Liver (tissue), 9 donors: Measurements from ENCODE around the gene LAG3. TPM values are rescaled to one million over a fixed set of nuclear protein-coding genes. Genes with fewer than 3 reads are reported as not detected.

Source experiments
- DNase-seq: peaks from one replicate; pipeline ENCODE4 v3.0.0-alpha.2; 2017; ENCODE audit warnings: low spot score
- H3K27ac ChIP-seq, 2 donors: one replicate each; pipeline ENCODE4 v1.7.0; 2013; ENCODE audit warnings: inconsistent platforms in 2 of 2, low read length in 2 of 2, control low read depth in 1 of 2, low read depth in 1 of 2, mild to moderate bottlenecking in 1 of 2
- H3K27me3 ChIP-seq, 4 donors: one replicate each; pipeline versions ENCODE4 v1.6.1 to v1.7.0; 2013; ENCODE audit warnings: low read length in 3 of 4, inconsistent platforms in 1 of 4, mild to moderate bottlenecking in 1 of 4, moderate library complexity in 1 of 4; ENCODE audit not compliant: control insufficient read depth in 4 of 4, insufficient read depth in 4 of 4
- H3K36me3 ChIP-seq, 4 donors: one replicate each; pipeline versions ENCODE4 v1.6.1 to v1.7.0; 2013; ENCODE audit warnings: low read length in 3 of 4, mild to moderate bottlenecking in 3 of 4, low read depth in 1 of 4, moderate library complexity in 1 of 4; ENCODE audit not compliant: control insufficient read depth in 4 of 4, insufficient read depth in 3 of 4
- H3K4me1 ChIP-seq, 4 donors: one replicate each; pipeline versions ENCODE4 v1.6.1 to v1.7.0; 2013; ENCODE audit warnings: low read length in 3 of 4, mild to moderate bottlenecking in 3 of 4, moderate library complexity in 1 of 4; ENCODE audit not compliant: control insufficient read depth in 4 of 4, insufficient read depth in 4 of 4
- H3K4me3 ChIP-seq, 3 donors: one replicate each; pipeline versions ENCODE4 v1.6.1 to v1.7.0; 2013; ENCODE audit warnings: low read length in 3 of 3, control low read depth in 1 of 3, low read depth in 1 of 3, mild to moderate bottlenecking in 1 of 3
- H3K9ac ChIP-seq, 2 donors: one replicate each; pipeline ENCODE4 v1.7.0; 2013; ENCODE audit warnings: low read length in 2 of 2, mild to moderate bottlenecking in 2 of 2, moderate library complexity in 2 of 2, control low read depth in 1 of 2, low read depth in 1 of 2
- H3K9me3 ChIP-seq, 4 donors: one replicate each; pipeline versions ENCODE4 v1.6.1 to v1.7.0; 2013; ENCODE audit warnings: low read length in 3 of 4; ENCODE audit not compliant: control insufficient read depth in 4 of 4
- EGR1 ChIP-seq, 2 donors: IDR thresholded peaks; 2 replicates each; pipeline ENCODE4 v1.6.1; 2016 to 2018; ENCODE audit warnings: antibody characterized with exemption in 2 of 2, low read depth in 2 of 2
- FOXA1 ChIP-seq: IDR thresholded peaks from 2 replicates; pipeline ENCODE4 v1.6.1; 2016; ENCODE audit warnings: antibody characterized with exemption
- FOXA2 ChIP-seq: IDR thresholded peaks from 2 replicates; pipeline ENCODE4 v1.6.1; 2016; ENCODE audit warnings: antibody characterized with exemption
- GABPA ChIP-seq, 2 donors: IDR thresholded peaks in 1 of 2; conservative IDR thresholded peaks in 1 of 2; 2 replicates each; pipeline ENCODE4 v1.6.1; 2016; ENCODE audit warnings: antibody characterized with exemption in 2 of 2, mild to moderate bottlenecking in 1 of 2, moderate library complexity in 1 of 2
- HNF4A ChIP-seq, 2 donors: conservative IDR thresholded peaks; 2 replicates each; pipeline ENCODE4 v1.6.1; 2016; ENCODE audit warnings: antibody characterized with exemption in 2 of 2, mild to moderate bottlenecking in 2 of 2
- HNF4G ChIP-seq: IDR thresholded peaks from 2 replicates; pipeline ENCODE4 v1.6.1; 2016; ENCODE audit warnings: antibody characterized with exemption
- RXRA ChIP-seq, 2 donors: IDR thresholded peaks; 2 replicates each; pipeline ENCODE4 v1.6.1; 2017 to 2018; ENCODE audit warnings: antibody characterized with exemption in 2 of 2, mild to moderate bottlenecking in 1 of 2
- SP1 ChIP-seq: IDR thresholded peaks from 2 replicates; pipeline ENCODE4 v1.6.1; 2018; ENCODE audit warnings: antibody characterized with exemption, mild to moderate bottlenecking
- YY1 ChIP-seq: IDR thresholded peaks from 2 replicates; pipeline ENCODE4 v1.6.1; 2016; ENCODE audit warnings: antibody characterized with exemption, mild to moderate bottlenecking
- WGBS: extraction: QIAGEN DNeasy Blood & Tissue Kit; methylation state at CpG from one replicate; pipeline ENCODE4 v1.1.7; 2013; 5-methylcytosine and 5-hydroxymethylcytosine counted together
- polyA plus RNA-seq, 2 donors: library from polyadenylated mRNA; stranded (reverse) in 1 of 2; unstranded in 1 of 2; fragments of 200-250 nt in 1 of 2; fragments of >200 nt in 1 of 2; fragmentation: Nextera tagmentation in 1 of 2; extraction: Ambion mirVana in 1 of 2; gene quantifications; one replicate each; pipeline versions ENCODE4 v1.2.1 to v1.2.3, GENCODE V29; 2013 to 2015
- total RNA-seq, 2 donors: library from RNA; depleted of rRNA; stranded (reverse); fragments of >200 nt; gene quantifications; one replicate each; pipeline ENCODE4 v1.2.3, GENCODE V29; 2014
- TF ChIP-seq, protein P1 (sequence below): fragments of 150-350 bp; IDR thresholded peaks from 2 replicates; pipeline ENCODE4 v1.5.1; 2017; ENCODE audit warnings: improper control_type of control experiment, low read depth, low read length; ENCODE audit not compliant: missing input control
- TF ChIP-seq, protein P2 (sequence below): IDR thresholded peaks from 2 replicates; pipeline ENCODE4 v1.6.1; 2016; ENCODE audit warnings: antibody characterized with exemption, mild to moderate bottlenecking
- TF ChIP-seq, protein P3 (sequence below): IDR thresholded peaks from 2 replicates; pipeline ENCODE4 v1.6.1; 2016; ENCODE audit warnings: antibody characterized with exemption
- TF ChIP-seq, protein P4 (sequence below): IDR thresholded peaks from 2 replicates; pipeline ENCODE4 v1.6.1; 2016; ENCODE audit warnings: antibody characterized with exemption
- donor health status: healthy.
- donor health status: healthy.
- donor health status: healthy.
- donor health status: healthy.
- donor health status: healthy.

The LAG3 gene
- total and polyA plus RNA-seq, 4 donors = 0.14 to 1.2 (median 0.47) TPM

DNA sequence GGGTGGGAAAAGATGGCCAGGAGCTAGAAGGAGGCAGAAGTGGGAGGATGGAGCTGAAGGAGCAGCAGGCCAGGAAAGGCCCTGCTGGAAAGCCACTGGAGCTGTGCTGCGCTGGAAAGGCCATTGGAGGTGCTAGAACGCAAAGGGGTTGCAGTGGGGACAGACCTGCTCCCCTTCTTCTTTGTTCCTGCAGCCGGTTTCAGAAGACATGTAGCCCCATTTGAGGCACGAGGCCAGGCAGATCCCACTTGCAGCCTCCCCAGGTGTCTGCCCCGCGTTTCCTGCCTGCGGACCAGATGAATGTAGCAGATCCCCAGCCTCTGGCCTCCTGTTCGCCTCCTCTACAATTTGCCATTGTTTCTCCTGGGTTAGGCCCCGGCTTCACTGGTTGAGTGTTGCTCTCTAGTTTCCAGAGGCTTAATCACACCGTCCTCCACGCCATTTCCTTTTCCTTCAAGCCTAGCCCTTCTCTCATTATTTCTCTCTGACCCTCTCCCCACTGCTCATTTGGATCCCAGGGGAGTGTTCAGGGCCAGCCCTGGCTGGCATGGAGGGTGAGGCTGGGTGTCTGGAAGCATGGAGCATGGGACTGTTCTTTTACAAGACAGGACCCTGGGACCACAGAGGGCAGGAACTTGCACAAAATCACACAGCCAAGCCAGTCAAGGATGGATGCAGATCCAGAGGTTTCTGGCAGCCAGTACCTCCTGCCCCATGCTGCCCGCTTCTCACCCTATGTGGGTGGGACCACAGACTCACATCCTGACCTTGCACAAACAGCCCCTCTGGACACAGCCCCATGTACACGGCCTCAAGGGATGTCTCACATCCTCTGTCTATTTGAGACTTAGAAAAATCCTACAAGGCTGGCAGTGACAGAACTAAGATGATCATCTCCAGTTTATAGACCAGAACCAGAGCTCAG is 47.0 kb downstream of the LAG3 start:
- Histone ChIP-seq H3K9ac (peak overlapping the region in 1 of 2 donors; percentile 77), H3K4me1 (peaks cover 0 to 38% (median 28%) of the 10 kb centered on the region in 4 donors), H3K4me3 (peak overlapping the region in 2 of 3 donors; percentile 26 to 71), H3K27ac (peak overlapping the region; percentile 60 to 72), H3K9me3 (no peaks in the 10 kb centered on the region), H3K36me3 (no peaks in the 10 kb centered on the region), H3K27me3 (no peaks in the 10 kb centered on the region)
- DNase-seq = no peak
- 75% methylated on average over 13 of the region's 13 CpGs for WGBS
- TF ChIP-seq HNF4A (conservative IDR thresholded peaks at IDR 0.05) = no peak
- no peak for TF ChIP-seq FOXA1
- TF ChIP-seq, protein P1, sequence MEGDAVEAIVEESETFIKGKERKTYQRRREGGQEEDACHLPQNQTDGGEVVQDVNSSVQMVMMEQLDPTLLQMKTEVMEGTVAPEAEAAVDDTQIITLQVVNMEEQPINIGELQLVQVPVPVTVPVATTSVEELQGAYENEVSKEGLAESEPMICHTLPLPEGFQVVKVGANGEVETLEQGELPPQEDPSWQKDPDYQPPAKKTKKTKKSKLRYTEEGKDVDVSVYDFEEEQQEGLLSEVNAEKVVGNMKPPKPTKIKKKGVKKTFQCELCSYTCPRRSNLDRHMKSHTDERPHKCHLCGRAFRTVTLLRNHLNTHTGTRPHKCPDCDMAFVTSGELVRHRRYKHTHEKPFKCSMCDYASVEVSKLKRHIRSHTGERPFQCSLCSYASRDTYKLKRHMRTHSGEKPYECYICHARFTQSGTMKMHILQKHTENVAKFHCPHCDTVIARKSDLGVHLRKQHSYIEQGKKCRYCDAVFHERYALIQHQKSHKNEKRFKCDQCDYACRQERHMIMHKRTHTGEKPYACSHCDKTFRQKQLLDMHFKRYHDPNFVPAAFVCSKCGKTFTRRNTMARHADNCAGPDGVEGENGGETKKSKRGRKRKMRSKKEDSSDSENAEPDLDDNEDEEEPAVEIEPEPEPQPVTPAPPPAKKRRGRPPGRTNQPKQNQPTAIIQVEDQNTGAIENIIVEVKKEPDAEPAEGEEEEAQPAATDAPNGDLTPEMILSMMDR = no peak
- no peak for TF ChIP-seq FOXA2
- no peak for TF ChIP-seq GABPA (IDR thresholded peaks at IDR 0.05 in 1 of 2, conservative IDR thresholded peaks at IDR 0.05 in 1 of 2)
- TF ChIP-seq RXRA (IDR thresholded peaks at IDR 0.05) = no peak
- TF ChIP-seq, protein P2, sequence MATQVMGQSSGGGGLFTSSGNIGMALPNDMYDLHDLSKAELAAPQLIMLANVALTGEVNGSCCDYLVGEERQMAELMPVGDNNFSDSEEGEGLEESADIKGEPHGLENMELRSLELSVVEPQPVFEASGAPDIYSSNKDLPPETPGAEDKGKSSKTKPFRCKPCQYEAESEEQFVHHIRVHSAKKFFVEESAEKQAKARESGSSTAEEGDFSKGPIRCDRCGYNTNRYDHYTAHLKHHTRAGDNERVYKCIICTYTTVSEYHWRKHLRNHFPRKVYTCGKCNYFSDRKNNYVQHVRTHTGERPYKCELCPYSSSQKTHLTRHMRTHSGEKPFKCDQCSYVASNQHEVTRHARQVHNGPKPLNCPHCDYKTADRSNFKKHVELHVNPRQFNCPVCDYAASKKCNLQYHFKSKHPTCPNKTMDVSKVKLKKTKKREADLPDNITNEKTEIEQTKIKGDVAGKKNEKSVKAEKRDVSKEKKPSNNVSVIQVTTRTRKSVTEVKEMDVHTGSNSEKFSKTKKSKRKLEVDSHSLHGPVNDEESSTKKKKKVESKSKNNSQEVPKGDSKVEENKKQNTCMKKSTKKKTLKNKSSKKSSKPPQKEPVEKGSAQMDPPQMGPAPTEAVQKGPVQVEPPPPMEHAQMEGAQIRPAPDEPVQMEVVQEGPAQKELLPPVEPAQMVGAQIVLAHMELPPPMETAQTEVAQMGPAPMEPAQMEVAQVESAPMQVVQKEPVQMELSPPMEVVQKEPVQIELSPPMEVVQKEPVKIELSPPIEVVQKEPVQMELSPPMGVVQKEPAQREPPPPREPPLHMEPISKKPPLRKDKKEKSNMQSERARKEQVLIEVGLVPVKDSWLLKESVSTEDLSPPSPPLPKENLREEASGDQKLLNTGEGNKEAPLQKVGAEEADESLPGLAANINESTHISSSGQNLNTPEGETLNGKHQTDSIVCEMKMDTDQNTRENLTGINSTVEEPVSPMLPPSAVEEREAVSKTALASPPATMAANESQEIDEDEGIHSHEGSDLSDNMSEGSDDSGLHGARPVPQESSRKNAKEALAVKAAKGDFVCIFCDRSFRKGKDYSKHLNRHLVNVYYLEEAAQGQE = no peak
- TF ChIP-seq SP1 = no peak

DNA sequence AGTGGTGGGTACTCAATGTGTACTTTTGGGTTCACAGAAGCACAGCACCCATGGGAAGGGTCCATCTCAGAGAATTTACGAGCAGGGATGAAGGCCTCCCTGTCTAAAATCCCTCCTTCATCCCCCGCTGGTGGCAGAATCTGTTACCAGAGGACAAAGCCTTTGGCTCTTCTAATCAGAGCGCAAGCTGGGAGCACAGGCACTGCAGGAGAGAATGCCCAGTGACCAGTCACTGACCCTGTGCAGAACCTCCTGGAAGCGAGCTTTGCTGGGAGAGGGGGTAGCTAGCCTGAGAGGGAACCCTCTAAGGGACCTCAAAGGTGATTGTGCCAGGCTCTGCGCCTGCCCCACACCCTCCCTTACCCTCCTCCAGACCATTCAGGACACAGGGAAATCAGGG is 47.8 kb downstream of the LAG3 start:
- WGBS = 51% methylated on average over 5 of the region's 5 CpGs
- peaks cover 0 to 38% (median 29%) of the 10 kb centered on the region in 4 donors for H3K4me1 ChIP-seq
- peak overlapping the region in 1 of 2 donors; percentile 23 for H3K9ac ChIP-seq
- peak overlapping the region; percentile 40 to 72 for H3K27ac ChIP-seq
- H3K4me3 ChIP-seq = peak overlapping the region in 2 of 3 donors; percentile 4 to 40
- TF ChIP-seq, protein P3, sequence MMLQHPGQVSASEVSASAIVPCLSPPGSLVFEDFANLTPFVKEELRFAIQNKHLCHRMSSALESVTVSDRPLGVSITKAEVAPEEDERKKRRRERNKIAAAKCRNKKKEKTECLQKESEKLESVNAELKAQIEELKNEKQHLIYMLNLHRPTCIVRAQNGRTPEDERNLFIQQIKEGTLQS = no peak
- TF ChIP-seq HNF4G (no peak), HNF4A (conservative IDR thresholded peaks at IDR 0.05) (no peak), YY1 (no peak), EGR1 (IDR thresholded peaks at IDR 0.05; ENCODE audit: low read depth in 2 of 2) (no peak), RXRA (IDR thresholded peaks at IDR 0.05) (no peak)
- TF ChIP-seq, protein P4, sequence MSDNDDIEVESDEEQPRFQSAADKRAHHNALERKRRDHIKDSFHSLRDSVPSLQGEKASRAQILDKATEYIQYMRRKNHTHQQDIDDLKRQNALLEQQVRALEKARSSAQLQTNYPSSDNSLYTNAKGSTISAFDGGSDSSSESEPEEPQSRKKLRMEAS = no peak
- H3K27me3 ChIP-seq = no peaks in the 10 kb centered on the region
- H3K9me3 ChIP-seq = no peaks in the 10 kb centered on the region
- no peak for DNase-seq
- no peaks in the 10 kb centered on the region for H3K36me3 ChIP-seq
